Esophagus muscularis mucosa (tissue), 4 donors: ENCODE data around the gene HPS6. TPM values are rescaled to one million over a fixed set of nuclear protein-coding genes. Genes with fewer than 3 reads are reported as not detected.

ENCODE experiments used
- DNase-seq: peaks from one replicate; pipeline ENCODE4 v3.0.0-alpha.2; 2017; ENCODE audit errors: extremely low spot score
- H3K27ac ChIP-seq, 4 donors: fragments of 200-600 bp; sonication (generic); replicated peaks in 1 of 4; 1 replicate in 3 of 4; 2 replicates in 1 of 4; pipeline ENCODE4 v1.5.1; 2016 to 2019; ENCODE audit warnings: mild to moderate bottlenecking in 1 of 4
- H3K27me3 ChIP-seq, 4 donors: fragments of 200-600 bp; sonication (generic); one replicate each; pipeline versions ENCODE4 v1.5.1 to v1.6.0; 2016 to 2019
- H3K36me3 ChIP-seq, 4 donors: fragments of 200-600 bp; sonication (generic); one replicate each; pipeline ENCODE4 v1.5.1; 2016 to 2019
- H3K4me1 ChIP-seq, 4 donors: fragments of 200-600 bp; sonication (generic); one replicate each; pipeline ENCODE4 v1.5.1; 2016 to 2019
- H3K4me3 ChIP-seq, 4 donors: fragments of 200-600 bp; sonication (generic); 1 replicate in 2 of 4; 2 replicates in 2 of 4; pipeline ENCODE4 v1.5.1; 2016 to 2019; ENCODE audit warnings: mild to moderate bottlenecking in 4 of 4, moderate library complexity in 1 of 4
- H3K9me3 ChIP-seq, 4 donors: fragments of 200-600 bp; sonication (generic); 1 replicate in 3 of 4; 2 replicates in 1 of 4; pipeline ENCODE4 v1.5.1; 2016 to 2019
- CTCF ChIP-seq, 3 experiments: fragments of 200-600 bp in 2 of 3; fragments of 450-650 bp in 1 of 3; sonication (generic) in 2 of 3; IDR thresholded peaks; one replicate each; pipeline ENCODE4 v1.5.1; 2017 to 2019; ENCODE audit warnings: antibody characterized with exemption in 3 of 3, mild to moderate bottlenecking in 2 of 3, moderate library complexity in 1 of 3
- EP300 ChIP-seq: sonication (generic); formaldehyde crosslinking; IDR thresholded peaks from one replicate; pipeline ENCODE4 v1.6.1; 2017; ENCODE audit warnings: antibody characterized with exemption
- POLR2A ChIP-seq: fragments of 450-650 bp; IDR thresholded peaks from one replicate; pipeline ENCODE4 v1.6.1; 2017; ENCODE audit warnings: antibody characterized with exemption, moderate library complexity, mild to moderate bottlenecking, low read depth
- POLR2AphosphoS5 ChIP-seq, 2 donors: sonication (generic); formaldehyde crosslinking; IDR thresholded peaks; one replicate each; pipeline ENCODE4 v1.6.1; 2017; ENCODE audit warnings: antibody characterized with exemption in 2 of 2
- WGBS: methylation state at CpG from one replicate; pipeline ENCODE4 v1.1.5; 2018; 5-methylcytosine and 5-hydroxymethylcytosine counted together
- intact Hi-C: fragments of 100-400 bp; cut with DNase I; formaldehyde crosslinking; loops from one replicate; pipeline ENCODE4 v1.15.1; 2023
- small RNA-seq, 3 donors: library from RNA; depleted of rRNA; stranded (forward); fragments of <200 nt; gene quantifications; one replicate each; pipeline ENCODE3, GENCODE V24; 2016
- total RNA-seq, 4 donors: library from RNA; depleted of rRNA; stranded (reverse); fragments of >200 nt; gene quantifications; one replicate each; pipeline versions ENCODE4 v1.1.0 to v1.2.1, GENCODE V29; 2016

The HPS6 gene
- total RNA-seq, 4 donors from 2014 or later: 21.2 to 40.0 (median 28.2) TPM

- Histone ChIP-seq H3K27me3 (no peaks in the 10 kb centered on the region), H3K9me3 (no peaks in the 10 kb centered on the region), H3K4me1 (peaks cover 64 to 82% (median 77%) of the 10 kb centered on the region in 4 donors), H3K36me3 (peaks cover 6 to 10% (median 9%) of the 10 kb centered on the region in 4 donors), H3K4me3 (peak overlapping the region; percentile 59 to 99 (median 82)), H3K27ac (peak overlapping the region; percentile 99)
- WGBS: 4% methylated on average over 3 of the region's 3 CpGs
- no peak for DNase-seq
- TF ChIP-seq POLR2AphosphoS5 (IDR thresholded peaks at IDR 0.05) (no peak), EP300 (no peak), CTCF (IDR thresholded peaks at IDR 0.05) (no peak), POLR2A (no peak)
- intact Hi-C loops: no loop called here
Observed at GRCh38 chr10:102115775-102116174, 50.6 kb downstream of the HPS6 start.

DNA sequence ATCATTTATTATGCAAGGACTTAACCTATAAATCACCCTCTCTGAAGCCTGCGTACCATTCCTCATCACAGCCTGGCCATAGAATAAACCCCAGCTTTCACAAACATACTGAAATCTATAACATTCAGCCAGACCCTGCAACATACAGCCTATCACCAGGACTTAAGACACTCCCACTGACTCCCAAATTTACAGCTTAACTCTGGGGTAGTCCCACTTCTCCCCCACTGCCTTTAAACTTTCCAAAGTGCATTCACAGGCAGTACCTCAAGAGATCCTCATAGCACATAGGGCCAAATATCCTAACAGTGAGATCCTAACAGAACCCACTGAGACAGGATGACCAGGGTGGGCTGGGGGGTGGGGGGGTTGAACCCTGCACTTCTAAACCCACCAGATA, 51.5 kb downstream of the HPS6 start:
- H3K9me3 ChIP-seq: no peaks in the 10 kb centered on the region
- TF ChIP-seq POLR2AphosphoS5 (IDR thresholded peaks at IDR 0.05) (no peak), CTCF (IDR thresholded peaks at IDR 0.05) (no peak), EP300 (no peak), POLR2A (no peak)
- H3K27ac ChIP-seq: peak overlapping the region; percentile 99
- peaks cover 0 to 1% (median under 1%) of the 10 kb centered on the region in 4 donors for H3K36me3 ChIP-seq
- H3K4me1 ChIP-seq: peaks cover 72 to 85% (median 83%) of the 10 kb centered on the region in 4 donors
- DNase-seq: no peak
- no peaks in the 10 kb centered on the region for H3K27me3 ChIP-seq
- intact Hi-C loops: no loop called here
- 43% methylated on average over 1 of the region's 1 CpG for WGBS
- peak overlapping the region; percentile 71 to 99 (median 87) for H3K4me3 ChIP-seq

Small RNA genes within 50 kb of the gene (small RNA-seq; reads per million reads assigned to genes)
- gene AL500527.1 (0 reads per million in 3 donors), gene AL500527.2 (0 reads per million in 3 donors)

Other genes with a start within 250 kb of the HPS6 start
- 100 to 1,000 TPM in 2 of 4 donors, 10 to 100 TPM in 2; 85.4 to 131 (median 101) TPM for gene OGA, start 246.9 kb upstream of the HPS6 start, total RNA-seq
- 1 to 10 TPM in 1 of 4 donors, under 1 TPM in 3; 0.32 to 1.7 (median 0.54) TPM for gene KCNIP2, start 221.5 kb upstream of the HPS6 start, total RNA-seq
- gene ARMH3, start 9.2 kb upstream of the HPS6 start, total RNA-seq: 10 to 100 TPM; 12.9 to 19.3 (median 16.2) TPM
- 10 to 100 TPM; 59.4 to 79.7 (median 65.6) TPM for gene LDB1, start 55.0 kb downstream of the HPS6 start, total RNA-seq
- gene PPRC1, start 67.7 kb downstream of the HPS6 start, total RNA-seq: 10 to 100 TPM; 10.8 to 49.5 (median 20.9) TPM
- 10 to 100 TPM; 28.7 to 83.8 (median 48.5) TPM for gene NOLC1, start 87.0 kb downstream of the HPS6 start, total RNA-seq
- gene ELOVL3, start 160.9 kb downstream of the HPS6 start, total RNA-seq: under 1 TPM in 1 of 4 donors, not detected in 3; 0.19 TPM
- not detected for gene PITX3, start 176.2 kb downstream of the HPS6 start, total RNA-seq
- 10 to 100 TPM; 33.1 to 52.4 (median 40.0) TPM for gene GBF1, start 180.2 kb downstream of the HPS6 start, total RNA-seq